ENCODE data around the gene EXOC1. TPM values are rescaled to one million over a fixed set of nuclear protein-coding genes. Genes with fewer than 3 reads are reported as not detected.

The EXOC1 gene
- total and polyA plus RNA-seq, 12 donors: 14.2 to 44.2 (median 29.2) TPM

- Histone ChIP-seq H3K27me3 (no peaks in the 10 kb centered on the region), H3K9me3 (replicated peaks in 1 of 3) (no peaks in the 10 kb centered on the region), H3K4me3 (no peak overlapping the region), H3K4me1 (replicated peaks in 1 of 2) (no peaks in the 10 kb centered on the region), H3K27ac (no peak overlapping the region), H3K36me3 (replicated peaks in 1 of 2) (no peaks in the 10 kb centered on the region)
- intact Hi-C loops (cut with DNase I): no loop called here
- no peak for DNase-seq
- TF ChIP-seq POLR2A (IDR thresholded peaks at IDR 0.05): no peak
- TF ChIP-seq, protein P1, sequence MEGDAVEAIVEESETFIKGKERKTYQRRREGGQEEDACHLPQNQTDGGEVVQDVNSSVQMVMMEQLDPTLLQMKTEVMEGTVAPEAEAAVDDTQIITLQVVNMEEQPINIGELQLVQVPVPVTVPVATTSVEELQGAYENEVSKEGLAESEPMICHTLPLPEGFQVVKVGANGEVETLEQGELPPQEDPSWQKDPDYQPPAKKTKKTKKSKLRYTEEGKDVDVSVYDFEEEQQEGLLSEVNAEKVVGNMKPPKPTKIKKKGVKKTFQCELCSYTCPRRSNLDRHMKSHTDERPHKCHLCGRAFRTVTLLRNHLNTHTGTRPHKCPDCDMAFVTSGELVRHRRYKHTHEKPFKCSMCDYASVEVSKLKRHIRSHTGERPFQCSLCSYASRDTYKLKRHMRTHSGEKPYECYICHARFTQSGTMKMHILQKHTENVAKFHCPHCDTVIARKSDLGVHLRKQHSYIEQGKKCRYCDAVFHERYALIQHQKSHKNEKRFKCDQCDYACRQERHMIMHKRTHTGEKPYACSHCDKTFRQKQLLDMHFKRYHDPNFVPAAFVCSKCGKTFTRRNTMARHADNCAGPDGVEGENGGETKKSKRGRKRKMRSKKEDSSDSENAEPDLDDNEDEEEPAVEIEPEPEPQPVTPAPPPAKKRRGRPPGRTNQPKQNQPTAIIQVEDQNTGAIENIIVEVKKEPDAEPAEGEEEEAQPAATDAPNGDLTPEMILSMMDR (IDR thresholded peaks at IDR 0.05): no peak
- WGBS, 4 donors: 75 to 86% (median 84%) methylated on average over 4 of the region's 4 CpGs
Measured at GRCh38 chr4:55925241-55925640, 71.8 kb downstream of the EXOC1 start.

GRCh38 chr4:55926610-55927009 lies 73.2 kb downstream of the EXOC1 start:
- no peaks in the 10 kb centered on the region for H3K36me3 ChIP-seq (replicated peaks in 1 of 2)
- H3K27me3 ChIP-seq: no peaks in the 10 kb centered on the region
- no peak for TF ChIP-seq POLR2A (IDR thresholded peaks at IDR 0.05)
- TF ChIP-seq, protein P1 (IDR thresholded peaks at IDR 0.05): no peak
- DNase-seq: no peak
- no peaks in the 10 kb centered on the region for H3K9me3 ChIP-seq (replicated peaks in 1 of 3)
- intact Hi-C loops (cut with DNase I): no loop called here
- no peak overlapping the region for H3K4me3 ChIP-seq
- H3K27ac ChIP-seq: no peak overlapping the region
- no peaks in the 10 kb centered on the region for H3K4me1 ChIP-seq (replicated peaks in 1 of 2)

DNA sequence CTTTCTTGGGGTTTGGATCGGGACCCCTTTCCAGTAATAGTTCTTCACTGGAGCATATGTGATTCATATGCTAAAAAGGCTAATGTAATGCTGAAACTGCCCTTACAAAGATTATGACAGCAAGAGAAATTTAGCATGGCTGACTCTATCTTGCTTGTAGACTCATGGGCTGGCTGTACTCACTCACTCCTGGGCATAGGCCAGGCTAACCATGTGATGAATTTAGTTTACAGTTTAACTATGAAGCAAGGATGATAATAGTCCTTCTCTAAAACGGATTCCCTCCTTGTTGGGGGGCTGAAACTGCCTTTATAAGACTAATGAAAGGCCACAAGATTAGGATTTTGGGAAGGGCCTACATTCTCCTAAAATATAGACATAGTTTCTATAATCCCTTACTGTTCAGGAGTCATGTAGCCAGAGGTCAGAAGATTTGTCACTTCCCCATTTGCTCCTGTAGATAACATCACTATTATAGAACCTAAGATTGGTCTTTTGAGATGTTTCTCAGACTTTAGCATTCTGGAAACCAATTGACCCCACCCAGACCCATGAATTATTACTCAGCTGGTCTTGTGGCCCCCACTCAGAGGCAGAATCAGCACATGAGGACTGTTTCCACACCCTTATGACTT lies 74.5 kb downstream of the EXOC1 start:
- intact Hi-C loops (cut with DNase I): no loop called here
- DNase-seq: no peak
- TF ChIP-seq, protein P1 (IDR thresholded peaks at IDR 0.05): no peak
- TF ChIP-seq POLR2A (IDR thresholded peaks at IDR 0.05): no peak
- no peaks in the 10 kb centered on the region for H3K27me3 ChIP-seq
- no peaks in the 10 kb centered on the region for H3K36me3 ChIP-seq (replicated peaks in 1 of 2)
- H3K9me3 ChIP-seq (replicated peaks in 1 of 3): no peaks in the 10 kb centered on the region
- WGBS, 4 donors: 81 to 89% (median 88%) methylated on average over 2 of the region's 2 CpGs
- no peaks in the 10 kb centered on the region for H3K4me1 ChIP-seq (replicated peaks in 1 of 2)
- no peak overlapping the region for H3K27ac ChIP-seq
- H3K4me3 ChIP-seq: no peak overlapping the region

DNA sequence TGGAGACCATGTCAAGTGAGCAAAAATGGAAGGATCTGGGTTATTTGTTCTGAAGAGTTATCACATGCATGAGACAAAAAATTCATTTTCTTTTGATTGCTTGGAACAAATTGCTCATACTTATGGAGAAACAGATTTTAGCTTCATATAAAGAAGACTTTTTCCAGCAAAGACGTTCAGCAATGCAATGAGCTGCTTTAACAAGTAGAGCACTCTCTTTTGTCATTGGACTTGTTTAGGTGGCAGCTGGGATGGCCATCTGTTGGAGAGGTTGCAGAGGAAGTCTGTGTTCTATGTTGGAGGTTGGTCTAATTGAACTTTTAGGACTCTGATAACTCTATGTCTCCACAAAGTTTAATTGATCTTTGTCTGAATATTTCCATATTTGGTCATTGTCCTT lies 75.4 kb downstream of the EXOC1 start:
- Histone ChIP-seq H3K27ac (no peak overlapping the region), H3K9me3 (replicated peaks in 1 of 3) (no peaks in the 10 kb centered on the region), H3K4me3 (no peak overlapping the region), H3K27me3 (no peaks in the 10 kb centered on the region), H3K36me3 (replicated peaks in 1 of 2) (no peaks in the 10 kb centered on the region), H3K4me1 (replicated peaks in 1 of 2) (no peaks in the 10 kb centered on the region)
- intact Hi-C loops (cut with DNase I): no loop called here
- WGBS, 4 donors: 64 to 71% (median 68%) methylated on average over 1 of the region's 1 CpG
- no peak for DNase-seq
- TF ChIP-seq, protein P1 (IDR thresholded peaks at IDR 0.05): no peak
- TF ChIP-seq POLR2A (IDR thresholded peaks at IDR 0.05): no peak

Measured in adrenal gland (tissue), 12 donors.